ENCODE results near the gene SCG5.

Gene SCG5

GRCh38 chr15:32729700-32730395 is 88.3 kb downstream of the SCG5 start:
- DNase-seq = no peak

GRCh38 chr15:32730677-32731654 is 89.5 kb downstream of the SCG5 start:
- DNase-seq = no peak

- no peak for DNase-seq
Observed at GRCh38 chr15:32732574-32733157, 91.2 kb downstream of the SCG5 start.

DNA sequence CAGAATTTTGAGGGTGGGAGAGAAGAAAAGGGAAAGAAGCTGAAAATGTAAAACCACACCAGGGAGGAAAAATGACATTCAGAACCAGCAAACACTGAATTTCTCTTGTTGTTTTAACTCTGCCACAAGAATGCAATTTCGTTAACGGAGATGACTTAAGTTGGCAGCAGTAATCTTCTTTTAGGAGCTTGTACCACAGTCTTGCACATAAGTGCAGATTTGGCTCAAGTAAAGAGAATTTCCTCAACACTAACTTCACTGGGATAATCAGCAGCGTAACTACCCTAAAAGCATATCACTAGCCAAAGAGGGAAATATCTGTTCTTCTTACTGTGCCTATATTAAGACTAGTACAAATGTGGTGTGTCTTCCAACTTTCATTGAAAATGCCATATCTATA is 91.8 kb downstream of the SCG5 start:
- DNase-seq = no peak

- no peak for DNase-seq
Observed at GRCh38 chr15:32735989-32736700, 94.6 kb downstream of the SCG5 start.

DNA sequence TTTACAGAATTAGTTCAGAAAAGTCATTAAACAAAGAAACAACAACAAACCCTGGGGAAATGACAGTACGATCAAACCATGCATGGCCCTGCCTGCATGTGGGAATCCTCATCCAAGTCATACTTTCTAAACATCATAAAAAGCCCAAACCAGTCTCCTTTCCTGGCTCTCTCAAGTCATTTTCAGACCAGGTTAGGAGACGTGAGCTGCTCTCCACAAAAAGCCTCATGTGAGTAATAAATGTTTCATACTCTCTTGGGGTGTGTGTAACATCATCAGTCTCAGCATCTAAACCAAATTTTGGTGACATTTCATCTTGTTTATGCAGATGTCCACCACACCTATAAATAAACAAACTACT is 95.2 kb downstream of the SCG5 start:
- no peak for DNase-seq

- DNase-seq = no peak
Observed at GRCh38 chr15:32737304-32737703, 95.8 kb downstream of the SCG5 start.

- no peak for DNase-seq
Observed at GRCh38 chr15:32738666-32739065, 97.2 kb downstream of the SCG5 start.

DNA sequence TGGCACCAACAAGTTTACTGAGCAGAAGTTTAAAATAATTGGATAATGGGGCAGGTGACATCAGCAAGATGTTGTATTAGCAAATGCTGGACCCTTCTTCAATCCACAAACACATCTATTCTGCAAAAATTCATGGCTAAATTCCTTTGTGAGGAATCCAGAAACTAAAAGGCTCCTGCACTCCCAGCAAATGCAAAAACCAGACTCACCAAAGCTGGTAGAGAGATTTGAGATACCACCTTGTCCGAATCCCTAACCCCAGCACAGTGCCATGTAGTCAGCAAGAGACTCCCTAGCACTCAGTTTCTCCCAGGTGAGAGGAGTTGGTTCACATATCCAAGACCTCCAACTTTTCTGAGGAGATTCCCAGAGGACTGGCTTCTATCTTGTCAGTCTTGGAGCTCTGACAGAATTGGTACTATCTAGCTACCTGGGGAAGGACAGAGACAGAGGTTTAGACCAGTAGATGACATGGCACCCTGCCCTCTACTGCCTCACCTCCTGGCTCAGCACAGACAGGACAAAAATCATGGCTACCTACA is 98.1 kb downstream of the SCG5 start:
- no peak for DNase-seq

- no peak for DNase-seq
Observed at GRCh38 chr15:32743411-32744140, 102.1 kb downstream of the SCG5 start.

DNA sequence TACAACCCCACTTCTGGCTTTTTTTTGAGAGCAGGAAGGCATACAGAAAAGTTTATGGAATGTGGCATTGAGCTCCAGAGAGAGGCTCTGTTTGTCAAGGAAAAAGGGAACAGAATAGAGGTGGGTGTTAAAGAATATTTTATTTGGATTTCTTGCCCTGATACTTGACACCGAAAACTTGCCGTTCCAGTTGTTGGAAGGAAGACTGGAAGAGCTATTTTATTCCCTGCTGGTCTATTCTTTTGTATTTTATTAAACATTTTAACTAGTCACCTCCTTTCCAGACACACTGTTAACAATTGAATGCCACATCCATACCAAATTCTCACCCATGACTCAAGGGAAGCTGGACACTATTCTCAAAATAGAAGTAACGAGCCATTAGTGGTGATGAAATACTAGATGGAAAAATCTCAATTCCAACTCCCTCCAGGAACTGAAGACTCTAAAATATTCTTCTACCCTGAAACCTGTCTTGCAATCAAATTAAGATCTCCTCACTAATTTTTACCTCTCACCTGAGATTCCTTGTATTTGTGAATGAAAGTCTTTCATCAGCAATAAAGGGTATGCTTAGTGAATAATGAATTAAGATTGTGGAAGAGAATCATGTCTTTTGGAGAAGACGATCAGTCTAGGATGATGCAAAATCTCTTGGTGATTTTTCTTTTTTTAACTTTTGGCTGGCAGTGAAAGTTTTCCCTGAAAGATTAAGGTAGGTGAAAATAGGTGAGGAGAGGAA is 104.8 kb downstream of the SCG5 start:
- DNase-seq = no peak

Data from activated effector memory CD4-positive, alpha-beta T cell treated with Interleukin-2 at 50 U/mL for 16 hours (primary cell).